NCI-H2227 (cell line): ENCODE data around the gene EIF5B.

Source experiments
- DNase-seq: peaks from one replicate; lab custom pipeline; 2025; ENCODE audit not compliant: unreplicated experiment; lab: John Stamatoyannopoulos, UW

EIF5B gene

DNA sequence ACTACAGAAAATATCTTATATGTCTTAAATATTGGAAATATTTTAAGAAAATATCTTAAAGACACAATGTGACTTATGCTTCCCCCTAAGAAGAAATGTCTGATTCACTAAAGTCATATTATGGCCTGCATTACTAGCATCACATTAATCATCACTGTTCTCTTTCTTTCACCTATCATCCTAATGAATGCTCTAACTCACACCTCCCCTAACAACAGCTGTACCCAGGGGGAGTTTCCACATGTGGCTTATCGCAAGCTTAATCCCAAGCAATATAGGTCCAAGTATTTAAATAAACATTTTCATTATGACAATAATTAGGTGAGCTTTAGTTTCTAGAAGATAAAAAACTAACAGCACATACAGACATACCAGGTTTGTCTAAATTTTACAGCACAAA lies 113.0 kb downstream of the EIF5B start:
- DNase-seq, result no peak
